WTC11 (cell line): ENCODE data around the gene IGSF9B.

Experiments
- ATF2 ChIP-seq: sonication (generic); formaldehyde crosslinking; IDR thresholded peaks from 2 replicates; pipeline ENCODE4 v1.8.1; 2022; ENCODE audit warnings: low read depth, missing genetic modification reagents, borderline replicate concordance
- TEAD1 ChIP-seq: sonication (generic); formaldehyde crosslinking; IDR thresholded peaks from 2 replicates; pipeline ENCODE4 v1.8.0; 2022; ENCODE audit warnings: mild to moderate bottlenecking, missing genetic modification reagents

- TF ChIP-seq TEAD1: no peak
- TF ChIP-seq ATF2 (CRISPR knock-in tag): no peak
Measured at GRCh38 chr11:133946051-133946450, 10.7 kb downstream of the IGSF9B start.
